Daoy (cell line): ENCODE data around the gene BRD7. TPM values are rescaled to one million over a fixed set of nuclear protein-coding genes. Genes with fewer than 3 reads are reported as not detected.

Experiments
- DNase-seq: peaks from one replicate; pipeline ENCODE4 v3.0.0-alpha.2; 2015; ENCODE audit warnings: low read depth
- total RNA-seq: library from RNA; depleted of rRNA; stranded (reverse); fragments of >200 nt; shearing (Covaris generic); gene quantifications from 2 replicates; pipeline ENCODE4 v1.2.3, GENCODE V29; 2014; rRNA removed

The BRD7 gene
- 56.7 and 73.6 TPM in 2 replicates for total RNA-seq

GRCh38 chr16:50368410-50369132, at the start of gene BRD7:
BRD7 (minus strand) TSS chr16:50368988; CDS start chr16:50368774, 214 bp downstream.
- DNase-seq = peak; percentile 67

DNA sequence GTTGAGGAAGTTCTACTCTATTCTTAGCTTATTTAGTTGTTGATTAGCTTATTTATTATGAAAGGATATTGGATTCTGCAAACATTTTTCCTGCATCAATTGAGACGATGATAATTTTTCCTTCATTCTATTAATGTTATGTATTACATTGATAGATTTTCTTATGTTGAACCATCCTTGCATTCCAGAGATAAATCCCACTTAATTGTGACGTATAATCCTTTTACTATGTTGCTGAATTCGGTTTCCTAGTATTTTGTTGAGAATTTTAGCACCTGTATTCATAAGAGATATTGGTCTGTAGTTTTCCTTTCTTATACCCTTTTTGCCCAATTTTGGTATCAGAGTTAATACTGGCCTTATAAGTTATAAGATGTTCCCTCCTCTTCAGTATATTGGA, 47.6 kb upstream of the BRD7 start:
- DNase-seq = no peak

DNA sequence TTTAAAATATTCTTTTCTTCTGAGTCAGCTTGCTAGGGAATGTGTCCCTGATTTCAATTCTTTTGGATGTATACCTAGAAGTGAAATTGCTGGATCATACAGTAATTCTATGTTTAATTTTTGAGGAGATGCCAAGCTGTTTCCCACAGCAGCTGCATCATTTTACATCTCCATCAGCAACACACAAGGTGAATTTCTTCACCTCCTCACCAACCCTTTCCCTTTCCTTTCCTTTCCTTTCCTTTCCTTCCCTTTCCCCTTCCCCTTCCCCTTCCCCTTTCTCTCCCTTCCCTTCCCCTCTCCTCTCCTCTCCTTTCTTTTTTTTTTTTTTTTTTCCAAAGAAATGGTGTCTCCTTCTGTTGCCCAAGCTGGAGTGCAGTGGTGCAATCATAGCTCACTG, 45.4 kb upstream of the BRD7 start:
- no peak for DNase-seq

DNA sequence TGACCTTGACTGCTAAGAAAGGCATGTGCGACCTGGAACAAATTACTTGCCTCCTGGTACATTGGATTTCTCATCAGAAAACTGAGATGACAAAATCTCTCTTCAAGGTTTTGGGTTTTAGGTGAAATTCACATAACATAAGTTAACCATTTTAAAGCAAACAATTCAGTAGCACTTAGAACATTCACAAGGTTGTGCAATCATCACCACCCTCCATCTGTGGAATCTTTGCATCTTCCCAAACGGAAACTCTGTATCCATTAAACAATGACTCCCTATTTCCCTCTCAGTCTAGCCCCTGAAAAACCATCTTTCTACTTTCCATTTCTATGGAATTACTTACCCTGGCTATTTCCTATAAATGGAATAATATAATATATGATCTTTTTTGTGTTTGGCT, 42.2 kb upstream of the BRD7 start:
- no peak for DNase-seq

DNA sequence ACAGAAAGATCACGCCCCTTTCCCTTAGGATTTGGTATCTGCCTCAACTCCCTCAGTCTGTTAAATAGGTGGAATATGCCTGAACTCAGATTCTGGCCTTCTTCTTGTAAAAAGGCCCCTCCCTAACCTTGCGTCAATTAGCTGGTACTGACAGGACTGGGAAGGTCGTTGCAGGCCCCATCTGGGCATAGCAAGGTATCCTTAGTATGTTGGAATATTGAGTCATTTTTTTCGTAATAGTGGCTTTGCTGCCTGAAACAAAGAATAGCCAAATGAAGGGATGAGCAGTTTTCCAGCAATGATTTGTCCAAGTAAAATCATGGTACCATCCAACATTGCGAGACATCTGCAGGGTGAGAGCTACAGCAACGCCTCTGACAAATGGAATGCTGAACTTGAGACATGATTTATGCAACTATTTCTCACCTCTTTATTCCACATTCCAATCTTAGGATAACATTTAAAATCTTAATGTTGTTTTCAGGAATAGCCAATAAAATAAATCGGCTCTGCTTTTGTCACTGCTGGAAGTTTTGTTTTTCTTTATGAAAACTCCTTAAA, 39.3 kb upstream of the BRD7 start:
- no peak for DNase-seq

DNA sequence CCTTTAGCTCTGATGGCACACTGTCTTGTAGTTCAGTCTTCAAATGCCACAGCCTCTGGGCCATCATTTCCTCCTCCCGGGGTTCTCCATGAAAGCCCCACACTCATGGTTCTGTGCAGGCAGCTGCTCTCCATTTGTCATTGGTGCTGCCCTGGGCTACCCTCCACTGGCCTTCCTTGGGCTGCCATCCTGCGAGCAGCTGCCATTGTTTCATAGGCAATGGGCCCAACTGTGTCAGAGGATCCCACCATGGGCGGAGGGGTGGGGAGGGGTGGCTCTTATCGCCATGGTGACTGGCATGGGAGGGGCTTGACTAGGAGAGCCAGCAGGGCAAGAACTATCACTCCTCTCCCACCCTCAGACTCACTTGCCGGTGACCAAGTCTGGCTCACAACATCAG, 38.6 kb upstream of the BRD7 start:
- DNase-seq = no peak

DNA sequence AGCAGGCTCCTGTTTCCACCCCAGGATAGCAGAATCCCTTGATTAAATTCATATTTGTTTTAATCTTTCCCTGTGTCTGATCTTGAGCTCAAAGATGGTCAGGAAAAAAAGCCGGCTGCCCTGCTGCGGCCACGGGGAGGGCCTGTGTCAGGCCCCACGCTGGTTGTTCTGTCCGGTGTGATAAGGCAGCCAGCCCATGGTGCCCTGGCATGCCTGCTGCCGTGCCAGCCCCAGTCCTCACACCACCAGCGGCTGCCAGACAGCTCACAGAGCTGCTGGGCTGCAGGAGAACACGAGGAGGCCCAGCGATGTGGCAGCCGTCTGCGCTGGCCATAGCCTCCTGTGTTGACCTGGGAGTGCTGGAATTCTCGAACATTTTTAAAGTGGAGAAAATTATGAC, 34.7 kb upstream of the BRD7 start:
- DNase-seq = no peak

DNA sequence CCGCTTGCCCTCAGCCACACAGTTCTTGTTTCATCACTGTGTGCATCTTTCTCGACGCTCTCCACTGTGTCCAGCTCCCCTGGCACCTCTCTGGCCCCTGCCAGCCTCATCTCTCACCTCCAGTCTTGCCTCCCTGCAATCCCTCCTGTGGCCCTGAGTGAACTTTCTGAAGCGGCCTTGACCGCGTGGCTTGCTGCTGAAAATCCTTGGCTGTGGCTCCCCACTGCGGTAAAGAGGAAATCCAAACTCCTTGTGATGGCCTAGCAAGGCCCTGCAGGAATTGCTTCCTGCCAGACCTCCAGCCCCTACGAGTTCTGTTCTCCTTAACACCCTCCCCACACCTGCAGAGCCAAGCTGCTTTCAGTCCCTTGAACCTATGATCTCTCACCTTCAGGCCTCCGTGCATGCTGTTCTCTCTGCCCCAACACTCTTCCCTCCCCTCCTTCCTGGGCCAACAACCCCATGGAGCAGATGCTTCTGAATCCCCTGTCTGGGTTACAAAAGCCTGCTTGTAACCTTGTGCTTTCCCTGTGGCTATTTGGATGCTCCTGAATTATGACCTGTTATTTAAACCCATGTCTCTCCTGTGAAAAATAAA, 33.6 kb upstream of the BRD7 start:
- DNase-seq = no peak

GRCh38 chr16:50401355-50401754, 32.6 kb upstream of the BRD7 start:
- no peak for DNase-seq

DNA sequence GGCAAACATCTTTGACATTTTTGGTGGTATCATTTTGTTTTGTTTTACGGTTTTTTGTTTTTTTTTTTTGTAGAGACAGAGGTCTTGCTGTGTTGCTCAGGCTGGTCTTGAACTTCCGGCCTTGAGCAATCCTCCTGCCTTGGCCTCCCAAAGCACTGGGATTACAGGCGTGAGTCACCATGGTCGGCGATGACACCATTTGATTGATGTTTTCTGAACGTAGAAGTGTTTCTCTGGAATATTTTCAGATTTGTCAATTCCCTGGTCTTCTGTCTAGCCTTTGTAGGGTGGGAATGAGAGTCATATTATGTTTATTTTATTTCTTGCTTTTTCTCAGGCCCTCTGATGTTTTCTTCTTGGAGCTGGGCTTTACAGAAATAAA, 32.2 kb upstream of the BRD7 start:
- DNase-seq = no peak

- no peak for DNase-seq
Measured at GRCh38 chr16:50400312-50400966, 31.7 kb upstream of the BRD7 start.

GRCh38 chr16:50399411-50399810, 30.6 kb upstream of the BRD7 start:
- DNase-seq = no peak

DNA sequence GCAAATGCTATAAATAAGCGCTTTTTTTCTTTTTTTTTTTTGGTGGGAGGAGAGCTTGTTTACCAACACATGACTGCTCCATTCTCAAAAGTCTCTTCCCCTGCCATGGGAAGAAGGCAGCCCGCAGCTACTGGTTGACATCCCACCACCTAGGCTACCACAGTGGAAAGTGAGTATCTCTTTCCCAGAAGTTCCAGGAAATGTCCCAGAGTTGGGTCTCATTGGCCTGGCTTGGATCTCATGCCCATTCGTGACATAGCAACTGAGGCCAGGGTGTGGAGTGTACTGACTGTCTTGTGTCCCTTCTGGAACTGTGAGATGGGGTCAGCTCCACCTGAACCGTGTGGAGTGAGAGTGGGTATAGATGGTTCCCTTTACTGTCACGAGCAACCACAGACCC, 29.5 kb upstream of the BRD7 start:
- no peak for DNase-seq

GRCh38 chr16:50396761-50397535, 28.2 kb upstream of the BRD7 start:
- DNase-seq = peak; percentile 89

DNA sequence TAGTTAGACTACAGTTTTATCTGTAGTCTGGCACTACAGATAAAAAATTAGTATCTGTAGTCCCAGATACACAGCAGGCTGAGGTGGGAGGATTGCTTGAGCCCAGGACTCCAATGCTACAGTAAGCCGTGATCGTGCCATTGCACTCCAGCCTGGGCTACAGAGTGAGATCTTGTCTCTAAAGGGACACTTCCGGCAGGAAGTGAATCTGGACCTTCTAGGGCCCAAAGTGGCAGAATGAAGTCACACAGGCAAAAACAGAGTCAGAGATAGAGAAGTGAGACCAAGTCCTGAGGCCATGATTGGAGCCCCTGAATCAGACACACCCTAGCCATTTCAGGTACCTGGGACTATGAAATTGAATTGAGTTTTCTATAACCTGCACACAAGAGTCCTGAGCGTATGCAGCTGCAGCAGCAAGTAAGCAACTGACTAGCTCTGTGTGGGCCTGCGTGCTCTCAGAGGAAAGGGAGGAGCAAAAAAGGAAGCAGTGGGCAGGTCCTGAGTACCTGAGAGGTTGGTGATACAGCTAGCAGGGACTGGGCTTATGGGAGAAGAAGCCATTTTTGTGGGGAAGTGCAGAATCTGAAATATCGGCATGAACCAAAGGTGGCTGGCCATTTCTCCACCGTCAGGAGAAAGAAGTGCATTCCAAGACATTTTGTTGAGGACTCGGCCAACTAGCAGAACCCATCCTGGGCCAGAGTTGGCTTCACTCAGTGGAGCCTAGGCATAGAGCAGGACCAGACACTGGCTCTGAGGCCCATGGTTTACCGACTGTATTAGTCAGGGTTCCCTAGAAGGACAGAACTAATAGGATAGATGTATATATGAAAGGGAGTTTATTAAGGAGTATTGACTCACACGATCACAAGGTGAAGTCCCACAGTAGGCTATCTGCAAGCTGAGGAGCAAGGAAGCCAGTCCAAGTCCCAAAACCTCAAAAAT, 27.2 kb upstream of the BRD7 start:
- no peak for DNase-seq

- DNase-seq = no peak
Measured at GRCh38 chr16:50393858-50394802, 25.3 kb upstream of the BRD7 start.

DNA sequence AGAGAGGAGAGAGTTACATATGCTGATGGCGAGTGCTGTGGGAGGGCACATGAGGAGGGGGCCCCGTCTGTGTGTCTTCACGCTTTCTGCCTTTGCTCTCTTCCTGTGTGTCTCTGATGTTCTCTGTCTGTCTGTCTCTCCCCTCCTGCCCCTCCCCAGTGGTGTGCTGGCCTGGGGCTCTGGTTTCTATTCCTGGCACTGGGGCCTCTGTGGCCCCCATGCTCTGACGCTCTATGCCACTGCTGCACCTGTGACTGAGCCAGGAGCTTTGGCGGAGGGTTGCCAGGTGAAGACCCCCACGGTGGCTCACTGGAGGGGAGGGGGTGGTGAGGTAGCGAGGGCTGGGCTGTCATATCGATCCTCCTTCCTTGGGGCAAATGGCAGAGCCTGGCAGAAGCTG, 24.6 kb upstream of the BRD7 start:
- DNase-seq = no peak

GRCh38 chr16:50390914-50391716, 22.3 kb upstream of the BRD7 start:
- DNase-seq = no peak

DNA sequence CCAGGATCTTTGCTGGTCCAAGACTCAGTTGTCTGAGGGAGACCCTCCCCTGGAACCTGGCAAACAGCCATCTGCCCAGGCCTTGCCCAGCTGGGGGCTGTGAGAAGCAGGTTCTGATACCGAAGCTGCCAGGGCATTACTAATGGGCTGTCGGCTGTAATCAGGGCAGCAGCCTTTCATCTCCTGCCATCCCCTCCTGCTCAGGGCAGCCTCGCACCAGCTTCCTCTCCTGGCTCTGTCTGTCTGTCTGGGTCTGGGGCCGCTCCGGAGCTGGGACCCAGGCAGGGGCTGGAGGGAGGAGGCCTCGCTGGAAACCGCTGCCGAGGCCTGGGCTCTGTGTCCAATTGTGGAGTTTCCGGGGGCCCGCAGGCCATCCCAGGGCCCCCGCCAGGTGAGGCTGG, 21.6 kb upstream of the BRD7 start:
- DNase-seq = no peak
